DND-41 (cell line): ENCODE measurements around the gene TMEM191C.
"Not testable (repeated sequence)": the region's sequence is repeated elsewhere in the genome, so short reads cannot be mapped to it uniquely, and the experiment has no call there.

Source experiments
- CTCF ChIP-seq: IDR thresholded peaks from 2 replicates; pipeline ENCODE4 v1.5.1; 2012; ENCODE audit warnings: borderline replicate concordance, low read length, moderate library complexity, mild to moderate bottlenecking; ENCODE audit not compliant: poor library complexity, severe bottlenecking; ENCODE audit errors: extremely low read depth
- EZH2 ChIP-seq: IDR thresholded peaks from 3 replicates; pipeline ENCODE4 v1.6.1; 2012; ENCODE audit warnings: borderline replicate concordance, low read depth, mild to moderate bottlenecking, moderate library complexity, low read length, inconsistent platforms; ENCODE audit not compliant: severe bottlenecking

- not testable (repeated sequence) for TF ChIP-seq EZH2, CTCF
These were observed 32.7 kb downstream of the TMEM191C start for GRCh38 chr22:21499623-21500506.
